ENCODE data around the gene NSMF.

The NSMF gene

DNA sequence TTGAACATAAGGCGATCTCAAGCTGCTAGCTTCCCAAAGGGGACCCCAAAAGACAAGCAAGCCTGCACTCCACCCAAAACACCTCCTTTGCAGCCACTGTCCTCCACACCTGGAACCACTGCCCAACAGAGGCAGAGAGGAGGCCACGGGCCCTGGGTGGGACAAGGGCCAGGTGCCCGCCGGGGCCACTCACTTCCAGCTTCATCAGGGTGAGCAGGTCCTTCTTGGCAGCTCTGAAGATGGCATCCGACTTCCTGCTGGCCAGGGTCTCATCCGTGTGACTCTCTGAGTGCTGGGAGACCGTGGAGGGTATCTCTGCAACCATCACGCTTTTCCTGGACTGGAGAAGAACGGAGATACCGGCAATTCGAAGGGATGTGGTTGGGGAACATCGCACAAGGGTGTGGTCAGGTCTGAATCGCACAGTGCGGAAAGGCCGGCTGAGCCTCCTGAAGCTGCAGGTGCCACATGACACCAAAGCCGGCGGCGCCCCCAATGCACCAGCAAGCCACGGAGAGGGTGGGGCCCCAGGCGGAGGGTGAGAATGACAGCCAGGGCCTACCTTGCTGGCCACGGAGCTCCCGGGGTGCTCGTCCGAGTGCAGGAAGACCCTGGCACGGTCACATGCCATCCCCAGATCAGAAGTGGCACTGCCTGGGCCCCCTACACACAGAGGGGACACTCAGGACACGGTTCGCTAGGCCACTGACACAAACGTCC lies 46.4 kb upstream of the NSMF start:
- Histone ChIP-seq H3K9ac (ENCODE audit: low read length) (no peak overlapping the region), H3K9me2 (ENCODE audit: low read depth, low read length) (no peaks in the 10 kb centered on the region), H3K36me3 (ENCODE audit: insufficient read depth, low read length) (no peaks in the 10 kb centered on the region), H3K27ac (ENCODE audit: low read depth, low read length, poor library complexity, severe bottlenecking) (no peak overlapping the region), H4K20me1 (ENCODE audit: insufficient read depth, low read length) (no peaks in the 10 kb centered on the region), H3K4me3 (ENCODE audit: low read depth, low read length, poor library complexity, severe bottlenecking) (no peak overlapping the region), H3K4me2 (ENCODE audit: low read length) (no peak overlapping the region), H3K9me3 (ENCODE audit: low read length) (no peaks in the 10 kb centered on the region), H3F3A (ENCODE audit: insufficient read depth, low read length) (no peaks in the 10 kb centered on the region), H3K27me3 (ENCODE audit: insufficient read depth, low read length) (no peaks in the 10 kb centered on the region), H2AFZ (ENCODE audit: low read length) (no peak overlapping the region), H3K79me2 (ENCODE audit: insufficient read depth, low read length) (no peaks in the 10 kb centered on the region), H3K4me1 (ENCODE audit: insufficient read depth, low read length, severe bottlenecking) (no peaks in the 10 kb centered on the region)
- TF ChIP-seq EZH2 (IDR thresholded peaks at IDR 0.05; ENCODE audit: borderline replicate concordance, low read length), result no peak
- TF ChIP-seq, protein P1, sequence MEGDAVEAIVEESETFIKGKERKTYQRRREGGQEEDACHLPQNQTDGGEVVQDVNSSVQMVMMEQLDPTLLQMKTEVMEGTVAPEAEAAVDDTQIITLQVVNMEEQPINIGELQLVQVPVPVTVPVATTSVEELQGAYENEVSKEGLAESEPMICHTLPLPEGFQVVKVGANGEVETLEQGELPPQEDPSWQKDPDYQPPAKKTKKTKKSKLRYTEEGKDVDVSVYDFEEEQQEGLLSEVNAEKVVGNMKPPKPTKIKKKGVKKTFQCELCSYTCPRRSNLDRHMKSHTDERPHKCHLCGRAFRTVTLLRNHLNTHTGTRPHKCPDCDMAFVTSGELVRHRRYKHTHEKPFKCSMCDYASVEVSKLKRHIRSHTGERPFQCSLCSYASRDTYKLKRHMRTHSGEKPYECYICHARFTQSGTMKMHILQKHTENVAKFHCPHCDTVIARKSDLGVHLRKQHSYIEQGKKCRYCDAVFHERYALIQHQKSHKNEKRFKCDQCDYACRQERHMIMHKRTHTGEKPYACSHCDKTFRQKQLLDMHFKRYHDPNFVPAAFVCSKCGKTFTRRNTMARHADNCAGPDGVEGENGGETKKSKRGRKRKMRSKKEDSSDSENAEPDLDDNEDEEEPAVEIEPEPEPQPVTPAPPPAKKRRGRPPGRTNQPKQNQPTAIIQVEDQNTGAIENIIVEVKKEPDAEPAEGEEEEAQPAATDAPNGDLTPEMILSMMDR (IDR thresholded peaks at IDR 0.05; ENCODE audit: low read length), result no peak

DNA sequence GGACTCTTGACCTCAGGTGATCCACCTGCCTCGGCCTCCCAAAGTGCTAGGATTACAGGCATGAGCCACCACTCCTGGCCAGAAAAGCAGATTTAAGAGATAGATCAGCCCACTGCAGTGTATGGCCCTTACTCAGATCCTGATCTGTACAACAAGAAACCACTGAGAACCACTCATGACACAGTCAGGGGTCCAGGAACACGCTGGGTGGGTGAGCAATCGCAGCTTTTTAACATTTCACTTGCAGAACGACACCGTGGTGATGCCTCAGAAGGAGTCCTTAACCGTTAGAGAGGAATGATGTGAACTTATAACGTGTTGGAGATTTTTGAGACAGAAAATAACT lies 45.3 kb upstream of the NSMF start:
- H3K9ac ChIP-seq (ENCODE audit: low read length), result no peak overlapping the region
- no peaks in the 10 kb centered on the region for H3K36me3 ChIP-seq (ENCODE audit: insufficient read depth, low read length)
- H2AFZ ChIP-seq (ENCODE audit: low read length), result no peak overlapping the region
- H3K4me1 ChIP-seq (ENCODE audit: insufficient read depth, low read length, severe bottlenecking), result no peaks in the 10 kb centered on the region
- no peaks in the 10 kb centered on the region for H3F3A ChIP-seq (ENCODE audit: insufficient read depth, low read length)
- no peaks in the 10 kb centered on the region for H4K20me1 ChIP-seq (ENCODE audit: insufficient read depth, low read length)
- no peak overlapping the region for H3K4me3 ChIP-seq (ENCODE audit: low read depth, low read length, poor library complexity, severe bottlenecking)
- no peak overlapping the region for H3K4me2 ChIP-seq (ENCODE audit: low read length)
- H3K27ac ChIP-seq (ENCODE audit: low read depth, low read length, poor library complexity, severe bottlenecking), result no peak overlapping the region
- H3K79me2 ChIP-seq (ENCODE audit: insufficient read depth, low read length), result no peaks in the 10 kb centered on the region
- TF ChIP-seq, protein P1 (IDR thresholded peaks at IDR 0.05; ENCODE audit: low read length), result no peak
- TF ChIP-seq EZH2 (IDR thresholded peaks at IDR 0.05; ENCODE audit: borderline replicate concordance, low read length), result no peak
- H3K9me3 ChIP-seq (ENCODE audit: low read length), result no peaks in the 10 kb centered on the region
- H3K9me2 ChIP-seq (ENCODE audit: low read depth, low read length), result no peaks in the 10 kb centered on the region
- no peaks in the 10 kb centered on the region for H3K27me3 ChIP-seq (ENCODE audit: insufficient read depth, low read length)

DNA sequence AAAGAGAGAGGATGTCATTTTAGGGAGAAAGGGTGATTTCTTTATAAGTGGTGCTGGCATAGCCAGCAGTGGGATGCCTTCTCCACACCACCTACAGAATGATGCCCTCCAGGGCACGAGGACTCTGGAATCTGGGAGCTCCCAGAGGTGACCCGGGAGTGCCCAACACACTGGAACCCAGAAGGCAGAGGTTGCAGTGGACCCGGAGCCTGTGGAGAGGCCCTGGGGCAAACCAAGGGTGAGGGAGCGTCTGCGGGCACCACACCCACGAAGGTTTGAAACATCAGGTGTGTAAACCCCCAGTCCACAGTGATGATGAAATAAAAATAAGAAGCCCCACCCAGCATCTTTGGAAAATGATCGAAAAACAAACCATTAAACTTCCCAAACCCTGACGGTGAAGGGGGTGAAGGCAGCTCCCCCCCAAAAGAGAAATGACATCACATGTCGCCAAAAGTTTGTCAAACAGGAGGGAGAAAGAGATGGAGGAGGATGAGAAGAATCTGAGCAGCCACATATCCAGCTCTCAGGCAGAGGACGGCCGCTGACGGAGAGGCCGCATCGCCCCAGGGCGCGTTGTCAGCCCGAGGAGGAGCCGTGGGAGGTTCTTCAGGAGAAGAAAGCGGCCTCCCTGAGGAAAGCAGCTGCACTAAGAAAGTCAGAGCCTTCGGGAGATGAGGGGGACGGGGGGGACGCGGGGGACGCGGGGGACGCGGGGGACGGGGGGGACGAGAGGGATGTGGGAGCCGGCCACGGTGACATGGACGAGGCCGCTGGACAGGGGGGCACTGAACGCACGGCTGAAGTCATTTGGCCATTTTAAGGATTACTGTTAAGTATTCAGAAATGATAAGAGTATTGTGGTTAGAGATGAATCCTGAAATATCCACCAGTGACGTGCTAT lies 43.1 kb upstream of the NSMF start:
- H3K9me2 ChIP-seq (ENCODE audit: low read depth, low read length), result no peaks in the 10 kb centered on the region
- no peaks in the 10 kb centered on the region for H3K36me3 ChIP-seq (ENCODE audit: insufficient read depth, low read length)
- H3K27me3 ChIP-seq (ENCODE audit: insufficient read depth, low read length), result no peaks in the 10 kb centered on the region
- no peaks in the 10 kb centered on the region for H3F3A ChIP-seq (ENCODE audit: insufficient read depth, low read length)
- H3K9me3 ChIP-seq (ENCODE audit: low read length), result no peaks in the 10 kb centered on the region
- no peak overlapping the region for H3K4me3 ChIP-seq (ENCODE audit: low read depth, low read length, poor library complexity, severe bottlenecking)
- no peaks in the 10 kb centered on the region for H4K20me1 ChIP-seq (ENCODE audit: insufficient read depth, low read length)
- H3K4me2 ChIP-seq (ENCODE audit: low read length), result no peak overlapping the region
- H3K4me1 ChIP-seq (ENCODE audit: insufficient read depth, low read length, severe bottlenecking), result no peaks in the 10 kb centered on the region
- H3K27ac ChIP-seq (ENCODE audit: low read depth, low read length, poor library complexity, severe bottlenecking), result no peak overlapping the region
- TF ChIP-seq EZH2 (IDR thresholded peaks at IDR 0.05; ENCODE audit: borderline replicate concordance, low read length), result no peak
- TF ChIP-seq, protein P1 (IDR thresholded peaks at IDR 0.05; ENCODE audit: low read length), result no peak
- H2AFZ ChIP-seq (ENCODE audit: low read length), result no peak overlapping the region
- H3K79me2 ChIP-seq (ENCODE audit: insufficient read depth, low read length), result no peaks in the 10 kb centered on the region
- H3K9ac ChIP-seq (ENCODE audit: low read length), result no peak overlapping the region
